Neural cell (in vitro differentiated cells): Measurements from ENCODE around the gene NFKBIA.

ENCODE experiments used
- CTCF ChIP-seq: fragments of 450-650 bp; IDR thresholded peaks from 2 replicates; pipeline ENCODE4 v1.5.1; 2014; ENCODE audit warnings: antibody characterized with exemption, mild to moderate bottlenecking, moderate library complexity; ENCODE audit not compliant: poor library complexity, severe bottlenecking
- EP300 ChIP-seq: fragments of 450-650 bp; conservative IDR thresholded peaks from 2 replicates; pipeline ENCODE4 v1.6.1; 2014; ENCODE audit warnings: antibody characterized with exemption, mild to moderate bottlenecking, moderate library complexity; ENCODE audit not compliant: poor library complexity, severe bottlenecking
- EZH2 ChIP-seq: fragments of 200-600, 300-800 bp; shearing (Covaris generic), sonication (generic); IDR thresholded peaks from 2 replicates; pipeline ENCODE4 v1.6.1; 2014; ENCODE audit warnings: antibody characterized with exemption, low read length, borderline replicate concordance, mild to moderate bottlenecking; ENCODE audit not compliant: insufficient read depth, poor library complexity, severe bottlenecking
- POLR2AphosphoS5 ChIP-seq: IDR thresholded peaks from 2 replicates; pipeline ENCODE4 v1.6.1; 2012
- RAD21 ChIP-seq: fragments of 450-650 bp; conservative IDR thresholded peaks from 2 replicates; pipeline ENCODE4 v1.6.1; 2014; ENCODE audit warnings: antibody characterized with exemption, mild to moderate bottlenecking, moderate library complexity
- REST ChIP-seq: IDR thresholded peaks from 2 replicates; pipeline ENCODE4 v1.6.1; 2012; ENCODE audit warnings: borderline replicate concordance
- TAF1 ChIP-seq: IDR thresholded peaks from 2 replicates; pipeline ENCODE4 v1.6.1; 2012; ENCODE audit warnings: low read depth

- TF ChIP-seq POLR2AphosphoS5: no peak
- TF ChIP-seq EZH2: no peak
- no peak for TF ChIP-seq CTCF
- TF ChIP-seq REST: no peak
- no peak for TF ChIP-seq TAF1
- no peak for TF ChIP-seq RAD21
- TF ChIP-seq EP300: no peak
These were observed 39.6 kb upstream of the NFKBIA start for GRCh38 chr14:35444104-35444503.
